Esophagus muscularis mucosa (tissue), 4 donors: Measurements from ENCODE around the gene ITPR2. TPM values are rescaled to one million over a fixed set of nuclear protein-coding genes. Genes with fewer than 3 reads are reported as not detected.

Experiments
- DNase-seq: peaks from one replicate; pipeline ENCODE4 v3.0.0-alpha.2; 2017; ENCODE audit errors: extremely low spot score
- H3K27ac ChIP-seq, 4 donors: fragments of 200-600 bp; sonication (generic); replicated peaks in 1 of 4; 1 replicate in 3 of 4; 2 replicates in 1 of 4; pipeline ENCODE4 v1.5.1; 2016 to 2019; ENCODE audit warnings: mild to moderate bottlenecking in 1 of 4
- H3K27me3 ChIP-seq, 4 donors: fragments of 200-600 bp; sonication (generic); one replicate each; pipeline versions ENCODE4 v1.5.1 to v1.6.0; 2016 to 2019
- H3K36me3 ChIP-seq, 4 donors: fragments of 200-600 bp; sonication (generic); one replicate each; pipeline ENCODE4 v1.5.1; 2016 to 2019
- H3K4me1 ChIP-seq, 4 donors: fragments of 200-600 bp; sonication (generic); one replicate each; pipeline ENCODE4 v1.5.1; 2016 to 2019
- H3K4me3 ChIP-seq, 4 donors: fragments of 200-600 bp; sonication (generic); 1 replicate in 2 of 4; 2 replicates in 2 of 4; pipeline ENCODE4 v1.5.1; 2016 to 2019; ENCODE audit warnings: mild to moderate bottlenecking in 4 of 4, moderate library complexity in 1 of 4
- H3K9me3 ChIP-seq, 4 donors: fragments of 200-600 bp; sonication (generic); 1 replicate in 3 of 4; 2 replicates in 1 of 4; pipeline ENCODE4 v1.5.1; 2016 to 2019
- CTCF ChIP-seq, 3 experiments: fragments of 200-600 bp in 2 of 3; fragments of 450-650 bp in 1 of 3; sonication (generic) in 2 of 3; IDR thresholded peaks; one replicate each; pipeline ENCODE4 v1.5.1; 2017 to 2019; ENCODE audit warnings: antibody characterized with exemption in 3 of 3, mild to moderate bottlenecking in 2 of 3, moderate library complexity in 1 of 3
- EP300 ChIP-seq: sonication (generic); formaldehyde crosslinking; IDR thresholded peaks from one replicate; pipeline ENCODE4 v1.6.1; 2017; ENCODE audit warnings: antibody characterized with exemption
- POLR2A ChIP-seq: fragments of 450-650 bp; IDR thresholded peaks from one replicate; pipeline ENCODE4 v1.6.1; 2017; ENCODE audit warnings: antibody characterized with exemption, moderate library complexity, mild to moderate bottlenecking, low read depth
- POLR2AphosphoS5 ChIP-seq, 2 donors: sonication (generic); formaldehyde crosslinking; IDR thresholded peaks; one replicate each; pipeline ENCODE4 v1.6.1; 2017; ENCODE audit warnings: antibody characterized with exemption in 2 of 2
- WGBS: methylation state at CpG from one replicate; pipeline ENCODE4 v1.1.5; 2018; 5-methylcytosine and 5-hydroxymethylcytosine counted together
- intact Hi-C: fragments of 100-400 bp; cut with DNase I; formaldehyde crosslinking; loops from one replicate; pipeline ENCODE4 v1.15.1; 2023
- total RNA-seq, 4 donors: library from RNA; depleted of rRNA; stranded (reverse); fragments of >200 nt; gene quantifications; one replicate each; pipeline versions ENCODE4 v1.1.0 to v1.2.1, GENCODE V29; 2016

The ITPR2 gene
- total RNA-seq, 4 donors from 2014 or later = 23.7 to 26.6 (median 25.4) TPM

GRCh38 chr12:26425587-26426260, 407.3 kb downstream of the ITPR2 start:
- H3K36me3 ChIP-seq = no peaks in the 10 kb centered on the region

GRCh38 chr12:26422839-26423398, 410.1 kb downstream of the ITPR2 start:
- no peak overlapping the region for H3K27ac ChIP-seq
- H3K4me3 ChIP-seq = no peak overlapping the region
- WGBS = 90% methylated on average over 3 of the region's 3 CpGs
- peaks cover 0 to 8% (median 2%) of the 10 kb centered on the region in 4 donors for H3K36me3 ChIP-seq
- no peak for TF ChIP-seq POLR2AphosphoS5 (IDR thresholded peaks at IDR 0.05)
- intact Hi-C loops = no loop called here
- H3K9me3 ChIP-seq = no peaks in the 10 kb centered on the region
- H3K27me3 ChIP-seq = no peaks in the 10 kb centered on the region
- peaks cover 0 to 8% (median 6%) of the 10 kb centered on the region in 4 donors for H3K4me1 ChIP-seq
- DNase-seq = no peak

More at GRCh38 chr12:26425587-26426260, 407.3 kb downstream of the ITPR2 start:
- no peaks in the 10 kb centered on the region for H3K27me3 ChIP-seq
- intact Hi-C loops = no loop called here
- 71% methylated on average over 6 of the region's 6 CpGs for WGBS
- H3K4me3 ChIP-seq = no peak overlapping the region
- DNase-seq = no peak
- peaks cover 0 to 8% (median 6%) of the 10 kb centered on the region in 4 donors for H3K4me1 ChIP-seq
- no peak for TF ChIP-seq POLR2A
- no peaks in the 10 kb centered on the region for H3K9me3 ChIP-seq
- no peak overlapping the region for H3K27ac ChIP-seq

- H3K27me3 ChIP-seq = no peaks in the 10 kb centered on the region
- DNase-seq = no peak
- no peak overlapping the region for H3K27ac ChIP-seq
- no peaks in the 10 kb centered on the region for H3K4me1 ChIP-seq
- WGBS = 78% methylated on average over 3 of the region's 3 CpGs
- no peak overlapping the region for H3K4me3 ChIP-seq
- peaks cover 0 to 12% (median 3%) of the 10 kb centered on the region in 4 donors for H3K36me3 ChIP-seq
- TF ChIP-seq EP300 = no peak
- TF ChIP-seq POLR2A = no peak
- TF ChIP-seq POLR2AphosphoS5 (IDR thresholded peaks at IDR 0.05) = no peak
- no peak for TF ChIP-seq CTCF (IDR thresholded peaks at IDR 0.05)
- no peaks in the 10 kb centered on the region for H3K9me3 ChIP-seq
- intact Hi-C loops = no loop called here
Measured at GRCh38 chr12:26416550-26416949, 416.4 kb downstream of the ITPR2 start.

- 88% methylated on average over 1 of the region's 1 CpG for WGBS
- Histone ChIP-seq H3K4me1 (peaks cover 0 to 12% (median 5%) of the 10 kb centered on the region in 4 donors), H3K27ac (no peak overlapping the region), H3K9me3 (no peaks in the 10 kb centered on the region), H3K36me3 (peaks cover 0 to 17% (median 7%) of the 10 kb centered on the region in 4 donors), H3K4me3 (no peak overlapping the region), H3K27me3 (no peaks in the 10 kb centered on the region)
- intact Hi-C loops = no loop called here
- TF ChIP-seq CTCF (IDR thresholded peaks at IDR 0.05) = no peak
- no peak for DNase-seq
Measured at GRCh38 chr12:26410689-26411088, 422.3 kb downstream of the ITPR2 start.

GRCh38 chr12:26406813-26407212, 426.2 kb downstream of the ITPR2 start:
- intact Hi-C loops = no loop called here
- Histone ChIP-seq H3K4me3 (no peak overlapping the region), H3K36me3 (peaks cover 0 to 16% (median 10%) of the 10 kb centered on the region in 4 donors), H3K27ac (no peak overlapping the region), H3K9me3 (no peaks in the 10 kb centered on the region), H3K27me3 (no peaks in the 10 kb centered on the region), H3K4me1 (peaks cover 0 to 12% (median 5%) of the 10 kb centered on the region in 4 donors)
- no peak for DNase-seq
- 63% methylated on average over 2 of the region's 2 CpGs for WGBS
- TF ChIP-seq CTCF (IDR thresholded peaks at IDR 0.05) (no peak), POLR2A (no peak), EP300 (no peak), POLR2AphosphoS5 (IDR thresholded peaks at IDR 0.05) (no peak)
